ENCODE measurements around the gene SFMBT2.

DNA sequence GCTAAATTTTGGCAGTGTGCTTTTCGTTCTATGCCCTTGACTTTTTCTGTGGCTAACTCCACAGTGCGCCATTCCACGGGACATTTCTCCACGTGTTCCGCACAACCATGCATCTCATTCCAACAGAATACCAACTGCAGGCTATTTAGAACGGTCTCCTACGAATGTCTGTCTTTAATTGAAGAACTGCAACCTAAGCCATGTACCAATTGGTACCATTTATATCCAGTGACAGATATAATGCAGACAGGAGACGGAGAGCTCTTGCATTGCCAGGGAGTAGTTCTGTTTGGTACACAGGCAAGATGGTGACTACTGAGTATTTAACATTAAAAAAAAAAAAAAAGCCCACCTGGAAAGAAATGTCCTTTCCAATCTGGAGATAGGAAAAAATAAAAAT lies 9.1 kb downstream of the SFMBT2 start:
- no peak for TF ChIP-seq POLR2A (IDR thresholded peaks at IDR 0.05)
- TF ChIP-seq, protein P1, sequence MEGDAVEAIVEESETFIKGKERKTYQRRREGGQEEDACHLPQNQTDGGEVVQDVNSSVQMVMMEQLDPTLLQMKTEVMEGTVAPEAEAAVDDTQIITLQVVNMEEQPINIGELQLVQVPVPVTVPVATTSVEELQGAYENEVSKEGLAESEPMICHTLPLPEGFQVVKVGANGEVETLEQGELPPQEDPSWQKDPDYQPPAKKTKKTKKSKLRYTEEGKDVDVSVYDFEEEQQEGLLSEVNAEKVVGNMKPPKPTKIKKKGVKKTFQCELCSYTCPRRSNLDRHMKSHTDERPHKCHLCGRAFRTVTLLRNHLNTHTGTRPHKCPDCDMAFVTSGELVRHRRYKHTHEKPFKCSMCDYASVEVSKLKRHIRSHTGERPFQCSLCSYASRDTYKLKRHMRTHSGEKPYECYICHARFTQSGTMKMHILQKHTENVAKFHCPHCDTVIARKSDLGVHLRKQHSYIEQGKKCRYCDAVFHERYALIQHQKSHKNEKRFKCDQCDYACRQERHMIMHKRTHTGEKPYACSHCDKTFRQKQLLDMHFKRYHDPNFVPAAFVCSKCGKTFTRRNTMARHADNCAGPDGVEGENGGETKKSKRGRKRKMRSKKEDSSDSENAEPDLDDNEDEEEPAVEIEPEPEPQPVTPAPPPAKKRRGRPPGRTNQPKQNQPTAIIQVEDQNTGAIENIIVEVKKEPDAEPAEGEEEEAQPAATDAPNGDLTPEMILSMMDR (IDR thresholded peaks at IDR 0.05) = no peak
